Suprapubic skin (tissue), 3 donors: ENCODE results near the gene SEMA5A.

Experiments
- POLR2AphosphoS5 ChIP-seq, 3 donors: sonication (generic); formaldehyde crosslinking; IDR thresholded peaks; one replicate each; pipeline ENCODE4 v1.6.1; 2017; ENCODE audit warnings: antibody characterized with exemption in 3 of 3
- TF ChIP-seq, protein P1 (sequence below), 2 donors: fragments of 200-600 bp in 1 of 2; fragments of 450-650 bp in 1 of 2; sonication (generic) in 1 of 2; IDR thresholded peaks; one replicate each; pipeline ENCODE4 v1.5.1; 2016 to 2019; ENCODE audit warnings: antibody characterized with exemption in 2 of 2, mild to moderate bottlenecking in 1 of 2, moderate library complexity in 1 of 2

DNA sequence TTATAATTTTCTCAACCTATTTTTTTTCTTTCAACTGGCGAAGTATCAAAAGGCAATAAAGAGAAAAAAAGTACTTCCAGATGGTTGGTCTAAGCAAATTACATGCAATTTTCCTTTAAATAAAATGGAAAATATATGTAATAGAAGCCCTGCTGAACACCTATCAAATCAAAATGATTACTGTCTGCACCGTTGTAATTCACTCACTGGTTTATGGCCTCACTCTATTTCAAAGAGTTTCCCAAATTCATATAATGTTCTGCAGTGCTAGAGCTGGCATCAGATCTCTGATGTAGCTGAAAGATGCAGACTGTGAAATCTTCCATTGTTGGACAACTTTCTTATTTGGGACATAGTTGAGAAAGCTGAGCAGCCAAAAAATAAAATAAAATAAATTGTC lies 130.3 kb downstream of the SEMA5A start:
- TF ChIP-seq, protein P1, sequence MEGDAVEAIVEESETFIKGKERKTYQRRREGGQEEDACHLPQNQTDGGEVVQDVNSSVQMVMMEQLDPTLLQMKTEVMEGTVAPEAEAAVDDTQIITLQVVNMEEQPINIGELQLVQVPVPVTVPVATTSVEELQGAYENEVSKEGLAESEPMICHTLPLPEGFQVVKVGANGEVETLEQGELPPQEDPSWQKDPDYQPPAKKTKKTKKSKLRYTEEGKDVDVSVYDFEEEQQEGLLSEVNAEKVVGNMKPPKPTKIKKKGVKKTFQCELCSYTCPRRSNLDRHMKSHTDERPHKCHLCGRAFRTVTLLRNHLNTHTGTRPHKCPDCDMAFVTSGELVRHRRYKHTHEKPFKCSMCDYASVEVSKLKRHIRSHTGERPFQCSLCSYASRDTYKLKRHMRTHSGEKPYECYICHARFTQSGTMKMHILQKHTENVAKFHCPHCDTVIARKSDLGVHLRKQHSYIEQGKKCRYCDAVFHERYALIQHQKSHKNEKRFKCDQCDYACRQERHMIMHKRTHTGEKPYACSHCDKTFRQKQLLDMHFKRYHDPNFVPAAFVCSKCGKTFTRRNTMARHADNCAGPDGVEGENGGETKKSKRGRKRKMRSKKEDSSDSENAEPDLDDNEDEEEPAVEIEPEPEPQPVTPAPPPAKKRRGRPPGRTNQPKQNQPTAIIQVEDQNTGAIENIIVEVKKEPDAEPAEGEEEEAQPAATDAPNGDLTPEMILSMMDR (IDR thresholded peaks at IDR 0.05), result no peak
- no peak for TF ChIP-seq POLR2AphosphoS5 (IDR thresholded peaks at IDR 0.05)
